GM18951 (cell line): ENCODE measurements around the gene EFNA5.

Experiments used
- POLR2A ChIP-seq: IDR thresholded peaks from 4 replicates; pipeline ENCODE4 v1.6.1; 2011; ENCODE audit warnings: mild to moderate bottlenecking; ENCODE audit not compliant: insufficient read length, insufficient read depth; ENCODE audit errors: extremely low read depth
- in situ Hi-C: fragments of 300-500 bp; cut with MboI; formaldehyde crosslinking; loops from one replicate; pipeline ENCODE4 v1.12.0; 2022; ENCODE audit warnings: low sequenced_read_pairs, mixed read lengths, inconsistent platforms; ENCODE audit not compliant: unreplicated experiment

The EFNA5 gene

GRCh38 chr5:107524111-107524510 is 146.6 kb downstream of the EFNA5 start:
- in situ Hi-C loops, result no loop called here
- TF ChIP-seq POLR2A, result no peak

GRCh38 chr5:107523029-107523680 is 147.6 kb downstream of the EFNA5 start:
- in situ Hi-C loops, result no loop called here
- no peak for TF ChIP-seq POLR2A

- no peak for TF ChIP-seq POLR2A
Measured at GRCh38 chr5:107522456-107522855, 148.3 kb downstream of the EFNA5 start.

GRCh38 chr5:107519900-107520354 is 150.8 kb downstream of the EFNA5 start:
- in situ Hi-C loops, result no loop called here

More at GRCh38 chr5:107522456-107522855, 148.3 kb downstream of the EFNA5 start:
- in situ Hi-C loops, result no loop called here

GRCh38 chr5:107518616-107519015 is 152.1 kb downstream of the EFNA5 start:
- no peak for TF ChIP-seq POLR2A
- in situ Hi-C loops, result no loop called here

More at GRCh38 chr5:107519900-107520354, 150.8 kb downstream of the EFNA5 start:
- TF ChIP-seq POLR2A, result no peak

- in situ Hi-C loops, result no loop called here
- TF ChIP-seq POLR2A, result no peak
Measured at GRCh38 chr5:107518190-107518589, 152.5 kb downstream of the EFNA5 start.

- in situ Hi-C loops, result no loop called here
- no peak for TF ChIP-seq POLR2A
Measured at GRCh38 chr5:107517185-107518033, 153.3 kb downstream of the EFNA5 start.

- no peak for TF ChIP-seq POLR2A
- in situ Hi-C loops, result no loop called here
Measured at GRCh38 chr5:107516452-107517184, 154.1 kb downstream of the EFNA5 start.

- TF ChIP-seq POLR2A, result no peak
- in situ Hi-C loops, result no loop called here
Measured at GRCh38 chr5:107515521-107516080, 155.1 kb downstream of the EFNA5 start.

- TF ChIP-seq POLR2A, result no peak
- in situ Hi-C loops, result no loop called here
Measured at GRCh38 chr5:107514305-107514704, 156.4 kb downstream of the EFNA5 start.

GRCh38 chr5:107513337-107514085 is 157.2 kb downstream of the EFNA5 start:
- in situ Hi-C loops, result no loop called here
- no peak for TF ChIP-seq POLR2A

- in situ Hi-C loops, result no loop called here
- TF ChIP-seq POLR2A, result no peak
Measured at GRCh38 chr5:107512029-107512428, 158.7 kb downstream of the EFNA5 start.

GRCh38 chr5:107510125-107510524 is 160.6 kb downstream of the EFNA5 start:
- TF ChIP-seq POLR2A, result no peak
- in situ Hi-C loops, result no loop called here

- in situ Hi-C loops, result no loop called here
- TF ChIP-seq POLR2A, result no peak
Measured at GRCh38 chr5:107508097-107508496, 162.6 kb downstream of the EFNA5 start.
